SK-N-SH treated with all-trans-retinoic acid at 6 μM for 48 hours (cell line): ENCODE measurements around the gene FAM50B.

ENCODE experiments used
- ATAC-seq: fragments of 200-7000 bp; cut with Tn5 transposase; 3 replicates; pipeline ENCODE4 v1.9.1; 2020; ENCODE audit warnings: mild to moderate bottlenecking, moderate library complexity
- ARNTL ChIP-seq: fragments of 450-650 bp; formaldehyde crosslinking; IDR thresholded peaks from 2 replicates; pipeline ENCODE4 v1.5.0; 2020; ENCODE audit warnings: low read depth, mild to moderate bottlenecking, moderate library complexity, borderline replicate concordance
- BACH2 ChIP-seq: fragments of 250-450 bp; sonication (Bioruptor Pico); IDR thresholded peaks from 2 replicates; pipeline ENCODE4 v1.9.0; 2021; ENCODE audit warnings: mild to moderate bottlenecking, borderline replicate concordance
- CREB5 ChIP-seq: fragments of 250-450 bp; sonication (Bioruptor Pico); IDR thresholded peaks from 2 replicates; pipeline ENCODE4 v1.5.1; 2020; ENCODE audit warnings: low read depth, mild to moderate bottlenecking, moderate library complexity
- CSDC2 ChIP-seq: fragments of 250-450 bp; sonication (Bioruptor Pico); IDR thresholded peaks from 2 replicates; pipeline ENCODE4 v1.5.0; 2020; ENCODE audit warnings: mild to moderate bottlenecking, moderate library complexity
- CSRNP3 ChIP-seq: fragments of 250-450 bp; sonication (Bioruptor Pico); IDR thresholded peaks from 2 replicates; pipeline ENCODE4 v1.5.1; 2021; ENCODE audit warnings: mild to moderate bottlenecking, moderate library complexity
- ESRRG ChIP-seq: fragments of 250-450 bp; sonication (Bioruptor Pico); IDR thresholded peaks from 2 replicates; pipeline ENCODE4 v1.6.1; 2021; ENCODE audit warnings: mild to moderate bottlenecking
- ISL1 ChIP-seq: fragments of 250-450 bp; sonication (Bioruptor Pico); IDR thresholded peaks from 2 replicates; pipeline ENCODE4 v2.1.2; 2022; ENCODE audit warnings: mild to moderate bottlenecking, moderate library complexity
- PATZ1 ChIP-seq: fragments of 250-450 bp; sonication (Bioruptor Pico); IDR thresholded peaks from 2 replicates; pipeline ENCODE4 v1.8.0; 2020; ENCODE audit warnings: mild to moderate bottlenecking, moderate library complexity, borderline replicate concordance
- POU6F1 ChIP-seq: fragments of 250-450 bp; sonication (Bioruptor Pico); IDR thresholded peaks from 2 replicates; pipeline ENCODE4 v1.8.0; 2021; ENCODE audit warnings: low read depth, mild to moderate bottlenecking, moderate library complexity, borderline replicate concordance
- PPARA ChIP-seq: fragments of 250-450 bp; sonication (Bioruptor Pico); IDR thresholded peaks from 2 replicates; pipeline ENCODE4 v1.5.0; 2020; ENCODE audit warnings: mild to moderate bottlenecking, borderline replicate concordance
- RARB ChIP-seq: fragments of 250-450 bp; sonication (Bioruptor Pico); IDR thresholded peaks from 2 replicates; pipeline ENCODE4 v1.8.0; 2021; ENCODE audit warnings: mild to moderate bottlenecking, moderate library complexity
- SNAI2 ChIP-seq: fragments of 250-450 bp; sonication (Bioruptor Pico); IDR thresholded peaks from 2 replicates; pipeline ENCODE4 v1.5.0; 2020; ENCODE audit warnings: mild to moderate bottlenecking, moderate library complexity
- TCF4 ChIP-seq: fragments of 250-450 bp; sonication (Bioruptor Pico); IDR thresholded peaks from 2 replicates; pipeline ENCODE4 v1.8.0; 2021; ENCODE audit warnings: mild to moderate bottlenecking, moderate library complexity, borderline replicate concordance
- TOX ChIP-seq: fragments of 250-450 bp; sonication (Bioruptor Pico); IDR thresholded peaks from 2 replicates; pipeline ENCODE4 v1.8.0; 2021; ENCODE audit warnings: mild to moderate bottlenecking, moderate library complexity, borderline replicate concordance
- TSHZ2 ChIP-seq: fragments of 250-450 bp; sonication (Bioruptor Pico); IDR thresholded peaks from 2 replicates; pipeline ENCODE4 v1.5.0; 2020; ENCODE audit warnings: mild to moderate bottlenecking, moderate library complexity
- ZC3H10 ChIP-seq: fragments of 250-450 bp; sonication (Bioruptor Pico); IDR thresholded peaks from 2 replicates; pipeline ENCODE4 v1.5.1; 2021; ENCODE audit warnings: mild to moderate bottlenecking, moderate library complexity
- ZFP30 ChIP-seq: fragments of 450-650 bp; formaldehyde crosslinking; IDR thresholded peaks from 2 replicates; pipeline ENCODE4 v1.5.0; 2022; ENCODE audit warnings: mild to moderate bottlenecking, moderate library complexity
- ZNF565 ChIP-seq: fragments of 450-650 bp; formaldehyde crosslinking; conservative IDR thresholded peaks from 2 replicates; pipeline ENCODE4 v1.5.0; 2020; ENCODE audit warnings: low read depth, mild to moderate bottlenecking, moderate library complexity
- ZNF70 ChIP-seq: fragments of 450-650 bp; formaldehyde crosslinking; IDR thresholded peaks from 2 replicates; pipeline ENCODE4 v1.5.0; 2020; ENCODE audit warnings: mild to moderate bottlenecking, moderate library complexity
- ZNF8 ChIP-seq: fragments of 450-650 bp; formaldehyde crosslinking; IDR thresholded peaks from 2 replicates; pipeline ENCODE4 v1.5.0; 2020; ENCODE audit warnings: mild to moderate bottlenecking, moderate library complexity

The FAM50B gene

GRCh38 chr6:3812596-3812995 is 36.6 kb upstream of the FAM50B start:
- TF ChIP-seq RARB (CRISPR knock-in tag) = no peak
- ATAC-seq = peak; percentile 25

GRCh38 chr6:3813150-3813780 is 35.9 kb upstream of the FAM50B start:
- TF ChIP-seq ZNF8 (CRISPR knock-in tag) = no peak
- TF ChIP-seq ISL1 (CRISPR knock-in tag) = no peak
- no peak for TF ChIP-seq CREB5 (CRISPR knock-in tag)
- no peak for TF ChIP-seq RARB (CRISPR knock-in tag)
- TF ChIP-seq SNAI2 (CRISPR knock-in tag) = no peak
- TF ChIP-seq ZC3H10 (CRISPR knock-in tag) = no peak
- no peak for TF ChIP-seq TCF4 (CRISPR knock-in tag)
- no peak for TF ChIP-seq TSHZ2
- no peak for TF ChIP-seq TOX
- no peak for TF ChIP-seq ZFP30 (CRISPR knock-in tag)
- no peak for TF ChIP-seq ZNF565
- TF ChIP-seq POU6F1 (CRISPR knock-in tag) = no peak
- no peak for TF ChIP-seq CSDC2 (CRISPR knock-in tag)
- TF ChIP-seq ESRRG = no peak
- no peak for TF ChIP-seq CSRNP3 (CRISPR knock-in tag)
- no peak for TF ChIP-seq ARNTL (CRISPR knock-in tag)
- no peak for TF ChIP-seq PPARA (CRISPR knock-in tag)
- no peak for TF ChIP-seq PATZ1 (CRISPR knock-in tag)
- no peak for TF ChIP-seq BACH2 (CRISPR knock-in tag)
- peak; percentile 81 for ATAC-seq

- no peak for ATAC-seq
- no peak for TF ChIP-seq POU6F1 (CRISPR knock-in tag)
- TF ChIP-seq RARB (CRISPR knock-in tag) = no peak
- no peak for TF ChIP-seq SNAI2 (CRISPR knock-in tag)
- no peak for TF ChIP-seq PATZ1 (CRISPR knock-in tag)
- TF ChIP-seq CREB5 (CRISPR knock-in tag) = no peak
- no peak for TF ChIP-seq ESRRG
- TF ChIP-seq ZNF70 (CRISPR knock-in tag) = no peak
- no peak for TF ChIP-seq TSHZ2
- TF ChIP-seq, all 23 proteins: peak for 0
Measured at GRCh38 chr6:3813918-3814317, 35.3 kb upstream of the FAM50B start.
